Gastroesophageal sphincter (tissue), 4 donors: ENCODE results near the gene ZNF507. TPM values are rescaled to one million over a fixed set of nuclear protein-coding genes. Genes with fewer than 3 reads are reported as not detected.

Source experiments
- ATAC-seq: fragments of 150-250 bp; one replicate; pipeline ENCODE4 v1.9.1; 2016; ENCODE audit warnings: mild to moderate bottlenecking, moderate library complexity
- H3K27ac ChIP-seq, 4 donors: fragments of 200-600 bp; sonication (generic) in 3 of 4; 1 replicate in 3 of 4; 2 replicates in 1 of 4; pipeline ENCODE4 v1.5.1; 2016 to 2019
- H3K27me3 ChIP-seq: fragments of 200-600 bp; sonication (generic); one replicate; pipeline ENCODE4 v1.5.1; 2019
- H3K36me3 ChIP-seq, 2 donors: fragments of 200-600 bp; sonication (generic); one replicate each; pipeline ENCODE4 v1.5.1; 2019; ENCODE audit warnings: control low read depth in 1 of 2
- H3K4me1 ChIP-seq, 3 donors: fragments of 200-600 bp; sonication (generic); 1 replicate in 2 of 3; 2 replicates in 1 of 3; pipeline ENCODE4 v1.5.1; 2016 to 2019; ENCODE audit warnings: control low read depth in 2 of 3
- H3K4me3 ChIP-seq, 2 donors: fragments of 200-600 bp; sonication (generic); one replicate each; pipeline ENCODE4 v1.5.1; 2019; ENCODE audit warnings: mild to moderate bottlenecking in 1 of 2, moderate library complexity in 1 of 2
- H3K9me3 ChIP-seq, 3 donors: fragments of 200-600 bp; sonication (generic); one replicate each; pipeline ENCODE4 v1.5.1; 2017 to 2019; ENCODE audit warnings: control low read depth in 2 of 3
- EP300 ChIP-seq: sonication (generic); formaldehyde crosslinking; IDR thresholded peaks from one replicate; pipeline ENCODE4 v1.6.1; 2017; ENCODE audit warnings: antibody characterized with exemption, mild to moderate bottlenecking
- POLR2A ChIP-seq, 2 donors: fragments of 450-650 bp; IDR thresholded peaks; one replicate each; pipeline ENCODE4 v1.6.1; 2017; ENCODE audit warnings: antibody characterized with exemption in 2 of 2, mild to moderate bottlenecking in 2 of 2, moderate library complexity in 1 of 2
- POLR2AphosphoS5 ChIP-seq: sonication (generic); formaldehyde crosslinking; IDR thresholded peaks from one replicate; pipeline ENCODE4 v1.6.1; 2017; ENCODE audit warnings: antibody characterized with exemption
- WGBS, 2 donors: methylation state at CpG; one replicate each; pipeline ENCODE4 v1.1.5; 2018; ENCODE audit warnings: low coverage in 1 of 2; 5-methylcytosine and 5-hydroxymethylcytosine counted together
- total RNA-seq, 4 donors: library from RNA; depleted of rRNA; stranded (reverse); fragments of >200 nt; gene quantifications; one replicate each; pipeline ENCODE4 v1.1.0, GENCODE V29; 2016
- TF ChIP-seq, protein P1 (sequence below), 4 experiments: fragments of 200-600 bp in 2 of 4; fragments of 450-650 bp in 2 of 4; sonication (generic) in 1 of 4; IDR thresholded peaks; one replicate each; pipeline ENCODE4 v1.5.1; 2017 to 2019; ENCODE audit warnings: antibody characterized with exemption in 4 of 4, mild to moderate bottlenecking in 2 of 4, moderate library complexity in 2 of 4

ZNF507 gene
- total RNA-seq, 4 donors from 2014 or later = 13.9 to 28.8 (median 22.3) TPM

DNA sequence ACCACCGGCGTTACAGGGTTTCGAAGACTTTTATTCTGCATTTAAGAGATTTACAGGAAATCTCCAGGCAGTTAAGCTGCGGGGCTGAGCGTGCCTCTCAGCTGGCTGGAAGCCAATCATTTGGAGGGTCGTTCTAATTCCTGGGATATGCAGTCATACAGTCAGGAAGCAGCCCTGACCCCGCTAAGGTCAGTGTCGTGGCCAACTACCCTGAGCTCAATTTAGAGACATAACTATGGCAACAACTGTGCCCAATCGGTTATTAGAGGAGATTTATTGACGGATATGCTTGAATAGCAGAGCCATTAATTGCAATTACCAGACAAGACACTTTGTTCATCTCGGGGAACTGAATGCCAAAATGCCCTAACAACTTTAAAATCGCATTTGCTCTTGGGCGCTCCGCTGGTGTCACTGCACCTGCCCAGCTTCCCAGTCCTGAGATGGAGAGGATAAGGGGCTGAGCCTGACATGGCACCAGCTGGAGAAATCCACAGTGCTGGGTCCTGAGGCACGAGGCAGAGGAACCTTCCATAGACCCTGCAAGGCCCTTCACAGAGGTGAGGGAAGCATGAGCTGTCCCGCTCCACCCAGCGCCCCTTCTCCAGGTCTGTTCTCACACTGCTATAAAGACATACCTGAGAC lies 15.1 kb upstream of the ZNF507 start:
- no peak overlapping the region for H3K27ac ChIP-seq
- H3K36me3 ChIP-seq = no peaks in the 10 kb centered on the region
- no peak for ATAC-seq
- TF ChIP-seq POLR2AphosphoS5 = no peak
- TF ChIP-seq EP300 = no peak
- TF ChIP-seq POLR2A (IDR thresholded peaks at IDR 0.05) = no peak
- TF ChIP-seq, protein P1, sequence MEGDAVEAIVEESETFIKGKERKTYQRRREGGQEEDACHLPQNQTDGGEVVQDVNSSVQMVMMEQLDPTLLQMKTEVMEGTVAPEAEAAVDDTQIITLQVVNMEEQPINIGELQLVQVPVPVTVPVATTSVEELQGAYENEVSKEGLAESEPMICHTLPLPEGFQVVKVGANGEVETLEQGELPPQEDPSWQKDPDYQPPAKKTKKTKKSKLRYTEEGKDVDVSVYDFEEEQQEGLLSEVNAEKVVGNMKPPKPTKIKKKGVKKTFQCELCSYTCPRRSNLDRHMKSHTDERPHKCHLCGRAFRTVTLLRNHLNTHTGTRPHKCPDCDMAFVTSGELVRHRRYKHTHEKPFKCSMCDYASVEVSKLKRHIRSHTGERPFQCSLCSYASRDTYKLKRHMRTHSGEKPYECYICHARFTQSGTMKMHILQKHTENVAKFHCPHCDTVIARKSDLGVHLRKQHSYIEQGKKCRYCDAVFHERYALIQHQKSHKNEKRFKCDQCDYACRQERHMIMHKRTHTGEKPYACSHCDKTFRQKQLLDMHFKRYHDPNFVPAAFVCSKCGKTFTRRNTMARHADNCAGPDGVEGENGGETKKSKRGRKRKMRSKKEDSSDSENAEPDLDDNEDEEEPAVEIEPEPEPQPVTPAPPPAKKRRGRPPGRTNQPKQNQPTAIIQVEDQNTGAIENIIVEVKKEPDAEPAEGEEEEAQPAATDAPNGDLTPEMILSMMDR (IDR thresholded peaks at IDR 0.05) = no peak
- H3K4me3 ChIP-seq = no peak overlapping the region
- WGBS, 2 donors = 47% methylated on average over 11 of the region's 17 CpGs; no CpG with 5 or more reads in 1 of the 2 donors
- peaks cover 35% of the 10 kb centered on the region for H3K27me3 ChIP-seq
- H3K9me3 ChIP-seq = no peaks in the 10 kb centered on the region
- no peaks in the 10 kb centered on the region for H3K4me1 ChIP-seq

DNA sequence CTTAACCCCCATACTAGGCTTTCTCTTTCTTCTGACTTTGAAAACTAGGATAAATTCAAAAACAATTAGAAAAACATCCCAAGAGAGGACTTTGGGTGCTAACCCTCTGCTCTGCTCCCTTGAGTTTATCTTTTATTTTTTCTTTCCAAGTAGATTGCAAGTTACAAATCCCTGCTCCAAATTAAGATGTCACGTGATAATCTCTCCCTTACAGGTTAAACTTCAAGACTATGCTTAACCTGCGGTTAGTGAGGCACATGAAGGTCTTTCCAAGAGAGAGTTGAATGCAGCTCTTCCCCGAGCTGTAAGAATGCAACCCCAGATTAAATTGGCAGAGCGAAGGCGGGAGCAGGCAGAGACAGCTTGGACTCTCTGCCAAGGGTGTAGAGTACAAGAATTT lies 12.2 kb upstream of the ZNF507 start:
- peaks cover 0 to 15% (median 3%) of the 10 kb centered on the region in 3 donors for H3K4me1 ChIP-seq
- TF ChIP-seq, protein P1 (IDR thresholded peaks at IDR 0.05) = no peak
- TF ChIP-seq POLR2A (IDR thresholded peaks at IDR 0.05) (no peak), POLR2AphosphoS5 (no peak), EP300 (no peak)
- H3K36me3 ChIP-seq = no peaks in the 10 kb centered on the region
- H3K27me3 ChIP-seq = peaks cover 12% of the 10 kb centered on the region
- ATAC-seq = no peak
- H3K4me3 ChIP-seq = no peak overlapping the region
- no peak overlapping the region for H3K27ac ChIP-seq
- no peaks in the 10 kb centered on the region for H3K9me3 ChIP-seq
- 16 to 27% methylated on average over 5 of the region's 5 CpGs for WGBS, 2 donors

DNA sequence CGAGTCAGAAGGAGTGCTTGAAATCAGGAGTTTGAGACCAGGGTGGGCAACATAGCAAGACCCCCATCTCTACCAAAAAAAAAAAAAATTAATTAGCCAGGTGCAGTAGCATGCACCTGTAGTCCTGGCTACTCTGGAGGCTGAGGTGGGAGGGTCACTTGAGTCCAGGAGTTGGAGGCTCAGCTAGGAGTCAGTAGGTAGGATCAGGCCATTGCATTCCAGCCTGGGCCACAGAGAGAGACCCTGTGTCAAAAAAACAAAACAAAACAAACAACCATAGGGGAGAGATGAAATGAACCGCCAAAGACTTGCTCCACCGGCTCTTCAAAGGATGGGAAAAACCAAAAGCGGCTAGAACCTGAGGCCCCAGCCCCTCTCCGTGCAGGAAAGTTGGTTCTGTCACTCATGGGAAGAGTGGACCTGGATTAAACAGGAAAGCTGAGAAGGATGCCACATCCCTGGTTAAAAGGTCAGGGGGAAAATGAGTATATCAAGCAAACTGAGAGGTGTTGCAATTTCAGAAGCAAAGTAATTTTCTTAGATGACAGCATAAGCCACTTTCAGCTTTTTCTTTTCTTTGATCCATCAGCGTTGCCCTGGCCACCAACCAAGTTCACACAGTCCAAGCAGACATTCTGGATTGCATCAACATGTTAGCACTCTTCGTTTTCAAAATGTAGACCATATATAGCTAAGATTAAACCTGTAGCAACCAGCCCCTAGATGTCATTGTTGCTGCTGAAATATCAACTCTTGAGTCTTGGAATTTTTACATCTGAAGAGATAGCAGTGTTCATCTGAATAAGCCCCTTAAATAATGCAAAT lies 8.9 kb upstream of the ZNF507 start:
- WGBS, 2 donors = 20 to 27% methylated on average over 6 to 7 of the region's 7 CpGs
- TF ChIP-seq, protein P1 (IDR thresholded peaks at IDR 0.05) = peak in 1 of 4 experiments; percentile 22
- TF ChIP-seq POLR2AphosphoS5 (peak; percentile 87), EP300 (no peak), POLR2A (IDR thresholded peaks at IDR 0.05) (no peak)
- Histone ChIP-seq H3K36me3 (no peaks in the 10 kb centered on the region), H3K4me3 (peak overlapping the region; percentile 23 to 33), H3K27ac (peak overlapping the region in 3 of 4 donors; percentile 60 to 72 (median 68)), H3K4me1 (peaks cover 0 to 22% (median 3%) of the 10 kb centered on the region in 3 donors), H3K9me3 (no peaks in the 10 kb centered on the region), H3K27me3 (no peaks in the 10 kb centered on the region)
- peak; percentile 74 for ATAC-seq

DNA sequence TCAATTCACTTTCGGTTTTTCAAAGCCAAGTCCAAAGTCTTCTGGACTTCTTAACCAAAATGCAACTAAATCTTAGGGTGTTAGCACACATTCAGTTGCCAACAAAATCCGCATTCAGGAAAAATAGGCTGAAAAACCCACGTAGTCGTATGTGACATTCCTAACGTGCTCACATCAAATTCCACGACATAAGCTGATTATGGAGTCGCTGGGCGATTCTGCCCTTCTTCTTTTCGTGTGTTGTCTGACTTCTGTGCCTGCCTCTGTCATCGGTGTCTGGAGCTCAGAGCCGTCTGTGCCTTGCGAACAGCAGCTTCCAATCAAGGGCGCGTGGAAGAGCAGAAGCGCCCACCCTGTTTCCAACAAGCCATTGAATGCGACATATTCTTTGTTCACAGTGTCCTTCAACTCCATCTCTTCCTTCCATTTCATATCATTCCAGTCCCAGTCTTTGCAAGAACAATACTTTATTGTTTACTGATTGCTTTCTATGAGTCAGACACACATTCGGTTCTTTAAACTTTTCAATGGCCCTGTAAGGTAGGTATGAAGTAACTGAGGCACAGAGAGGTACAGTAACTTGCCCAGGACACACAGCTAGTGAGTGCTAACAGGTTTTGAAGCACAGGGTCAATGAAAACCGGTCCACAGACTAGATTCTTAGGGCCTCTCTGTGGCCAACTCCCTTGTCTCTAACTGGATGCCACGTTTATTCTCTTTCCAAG lies 8.2 kb upstream of the ZNF507 start:
- WGBS, 2 donors = 51 to 62% methylated on average over 18 to 19 of the region's 19 CpGs
- no peak for ATAC-seq
- no peaks in the 10 kb centered on the region for H3K27me3 ChIP-seq
- H3K36me3 ChIP-seq = no peaks in the 10 kb centered on the region
- H3K27ac ChIP-seq = peak overlapping the region in 3 of 4 donors; percentile 60 to 72 (median 68)
- no peak for TF ChIP-seq POLR2AphosphoS5
- peak overlapping the region; percentile 23 to 33 for H3K4me3 ChIP-seq
- peaks cover 0 to 22% (median 3%) of the 10 kb centered on the region in 3 donors for H3K4me1 ChIP-seq
- no peaks in the 10 kb centered on the region for H3K9me3 ChIP-seq

DNA sequence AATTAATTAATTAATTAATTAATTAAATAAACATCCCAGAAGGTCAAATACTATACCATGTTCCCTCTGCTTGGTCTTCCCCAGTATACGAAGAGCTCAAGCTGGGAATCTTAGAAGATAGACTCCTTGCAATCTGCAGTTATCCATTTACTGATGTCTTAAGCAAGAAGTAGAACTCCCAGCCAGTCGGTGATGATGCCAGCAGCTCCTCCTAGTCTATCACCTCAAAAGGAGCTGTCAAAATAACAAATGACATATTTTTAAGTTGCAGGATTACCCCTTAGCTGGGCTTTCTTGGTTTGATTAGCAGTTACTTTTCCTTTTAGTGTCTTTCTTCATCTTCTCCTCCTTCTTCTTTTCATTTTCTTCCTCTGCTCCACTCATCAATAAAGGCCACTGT lies 6.0 kb upstream of the ZNF507 start:
- Histone ChIP-seq H3K4me1 (peaks cover 0 to 22% (median 3%) of the 10 kb centered on the region in 3 donors), H3K27ac (no peak overlapping the region), H3K9me3 (no peaks in the 10 kb centered on the region), H3K36me3 (no peaks in the 10 kb centered on the region), H3K4me3 (no peak overlapping the region), H3K27me3 (no peaks in the 10 kb centered on the region)
- no peak for ATAC-seq
- TF ChIP-seq, protein P1 (IDR thresholded peaks at IDR 0.05) = no peak
- TF ChIP-seq EP300 (no peak), POLR2AphosphoS5 (no peak), POLR2A (IDR thresholded peaks at IDR 0.05) (no peak)
- WGBS, 2 donors = 89 to 96% methylated on average over 2 of the region's 2 CpGs
